Raji (cell line): Measurements from ENCODE around the gene FANCB.

Experiments used
- POLR2A ChIP-seq: IDR thresholded peaks from 2 replicates; pipeline ENCODE4 v1.6.1; 2011; ENCODE audit warnings: low read depth, low read length, control low read depth; ENCODE audit not compliant: insufficient read depth

Gene FANCB

GRCh38 chrX:14872851-14873675 is at the start of gene FANCB, which contains the start of gene MOSPD2:
TSS of gene FANCB (minus strand) at chrX:14873069. CDS start at chrX:14865510, 7,559 bp downstream.
TSS of gene MOSPD2 (plus strand) at chrX:14873421. CDS start at chrX:14873529, 108 bp downstream.
- TF ChIP-seq POLR2A, result peak; percentile 68

- TF ChIP-seq POLR2A, result no peak
These were observed 49.6 kb upstream of the FANCB start for GRCh38 chrX:14922437-14922836.

GRCh38 chrX:14920196-14920595 is 47.3 kb upstream of the FANCB start:
- no peak for TF ChIP-seq POLR2A

- no peak for TF ChIP-seq POLR2A
These were observed 46.5 kb upstream of the FANCB start for GRCh38 chrX:14919407-14919806.

GRCh38 chrX:14916017-14916674 is 43.3 kb upstream of the FANCB start:
- no peak for TF ChIP-seq POLR2A

- no peak for TF ChIP-seq POLR2A
These were observed 42.7 kb upstream of the FANCB start for GRCh38 chrX:14915596-14915995.

- TF ChIP-seq POLR2A, result no peak
These were observed 40.4 kb upstream of the FANCB start for GRCh38 chrX:14913241-14913640.

GRCh38 chrX:14903891-14904290 is 31.0 kb upstream of the FANCB start:
- TF ChIP-seq POLR2A, result no peak

GRCh38 chrX:14902537-14902936 is 29.7 kb upstream of the FANCB start:
- TF ChIP-seq POLR2A, result no peak

- TF ChIP-seq POLR2A, result no peak
These were observed 26.7 kb upstream of the FANCB start for GRCh38 chrX:14899607-14900006.

- TF ChIP-seq POLR2A, result no peak
These were observed 24.2 kb upstream of the FANCB start for GRCh38 chrX:14897042-14897441.

GRCh38 chrX:14896273-14896672 is 23.4 kb upstream of the FANCB start:
- no peak for TF ChIP-seq POLR2A

GRCh38 chrX:14886252-14886651 is 13.4 kb upstream of the FANCB start:
- TF ChIP-seq POLR2A, result no peak

GRCh38 chrX:14884714-14885113 is 11.8 kb upstream of the FANCB start:
- no peak for TF ChIP-seq POLR2A

- TF ChIP-seq POLR2A, result no peak
These were observed 11.0 kb upstream of the FANCB start for GRCh38 chrX:14883826-14884225.

GRCh38 chrX:14875624-14876023 is 2.8 kb upstream of the FANCB start:
- TF ChIP-seq POLR2A, result no peak
